ENCODE measurements around the gene MARCKS. TPM values are rescaled to one million over a fixed set of nuclear protein-coding genes. Genes with fewer than 3 reads are reported as not detected.

MARCKS gene
- total RNA-seq, 3 donors from 2014 or later (not counting 1 experiment from before 2014, with no cell fraction given): 2.1 to 9.2 (median 8.6) TPM

GRCh38 chr6:113837170-113837569 is 20.0 kb upstream of the MARCKS start:
- Histone ChIP-seq H3K27ac (ENCODE audit: low read length) (no peak overlapping the region), H3K4me3 (ENCODE audit: low read length) (no peak overlapping the region), H3K4me1 (ENCODE audit: control insufficient read depth, insufficient read depth, low read length) (no peaks in the 10 kb centered on the region), H3K9me3 (ENCODE audit: control insufficient read depth, insufficient read depth, low read length) (no peaks in the 10 kb centered on the region), H3K36me3 (ENCODE audit: control insufficient read depth, insufficient read depth, low read length) (no peaks in the 10 kb centered on the region), H3K27me3 (ENCODE audit: control insufficient read depth, insufficient read depth, low read length) (no peaks in the 10 kb centered on the region)
- H3K4me1 Mint-ChIP-seq: no peaks in the 10 kb centered on the region
- no peaks in the 10 kb centered on the region for H3K9me3 Mint-ChIP-seq
- intact Hi-C loops (cut with micrococcal nuclease): no loop called here
- WGBS (ENCODE audit: insufficient coverage): 88% methylated on average over 1 of the region's 2 CpGs
- DNase-seq (no peak), ATAC-seq (no peak)
- H3K27me3 Mint-ChIP-seq (ENCODE audit: low read depth in 2 of 2): peaks cover 0 to 5% of the 10 kb centered on the region in 2 donors
- no peak overlapping the region for H3K27ac Mint-ChIP-seq
- no peak for TF ChIP-seq CTCF (IDR thresholded peaks at IDR 0.05)
- H3K4me3 Mint-ChIP-seq: no peak overlapping the region
- no peaks in the 10 kb centered on the region for H3K36me3 Mint-ChIP-seq

- intact Hi-C loops (cut with micrococcal nuclease): no loop called here
- H3K4me1 ChIP-seq (ENCODE audit: control insufficient read depth, insufficient read depth, low read length): no peaks in the 10 kb centered on the region
- ATAC-seq (no peak), DNase-seq (no peak)
- H3K27ac ChIP-seq (ENCODE audit: low read length): no peak overlapping the region
- no peaks in the 10 kb centered on the region for H3K36me3 ChIP-seq (ENCODE audit: control insufficient read depth, insufficient read depth, low read length)
- H3K9me3 Mint-ChIP-seq: no peaks in the 10 kb centered on the region
- no peaks in the 10 kb centered on the region for H3K9me3 ChIP-seq (ENCODE audit: control insufficient read depth, insufficient read depth, low read length)
- H3K4me3 Mint-ChIP-seq: no peak overlapping the region
- TF ChIP-seq CTCF (IDR thresholded peaks at IDR 0.05): no peak
- 0% methylated on average over 1 of the region's 1 CpG for WGBS (ENCODE audit: insufficient coverage)
- H3K27ac Mint-ChIP-seq: no peak overlapping the region
- no peaks in the 10 kb centered on the region for H3K36me3 Mint-ChIP-seq
- H3K27me3 ChIP-seq (ENCODE audit: control insufficient read depth, insufficient read depth, low read length): no peaks in the 10 kb centered on the region
- H3K4me1 Mint-ChIP-seq: no peaks in the 10 kb centered on the region
- H3K4me3 ChIP-seq (ENCODE audit: low read length): no peak overlapping the region
- H3K27me3 Mint-ChIP-seq (ENCODE audit: low read depth in 2 of 2): peaks cover 8 to 18% of the 10 kb centered on the region in 2 donors
Observed at GRCh38 chr6:113842165-113842564, 15.0 kb upstream of the MARCKS start.

DNA sequence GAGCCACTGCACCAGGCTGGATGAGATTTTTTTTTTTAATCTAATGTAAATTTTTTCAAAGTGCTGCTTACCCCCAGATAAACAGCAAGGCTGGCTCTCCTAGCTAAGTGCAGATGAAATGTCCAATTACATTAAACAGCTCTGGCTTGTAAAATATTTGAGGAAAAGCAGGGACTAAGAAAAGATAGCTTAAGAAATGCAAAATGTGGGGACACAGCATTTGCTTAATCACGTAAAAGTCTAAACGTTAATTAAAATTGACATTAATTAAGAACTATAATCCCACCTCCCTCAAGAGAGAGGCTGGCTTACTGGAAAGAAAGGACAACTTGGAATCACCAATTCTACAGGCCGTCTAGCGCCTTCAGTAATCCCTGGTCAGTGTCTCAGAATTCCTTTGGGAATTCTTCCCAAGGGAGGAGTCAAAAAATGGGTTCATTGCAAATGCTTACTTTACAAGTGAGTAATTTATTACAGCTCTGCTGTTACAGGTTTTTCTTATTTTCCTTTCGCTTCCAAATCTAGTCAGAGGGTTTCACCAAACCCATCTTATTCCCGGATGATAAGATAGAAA is 13.6 kb upstream of the MARCKS start:
- no peak for DNase-seq
- no peak overlapping the region for H3K4me3 Mint-ChIP-seq
- ATAC-seq: no peak
- 100% methylated on average over 6 of the region's 6 CpGs for WGBS (ENCODE audit: insufficient coverage)
- TF ChIP-seq CTCF (IDR thresholded peaks at IDR 0.05): no peak
- no peaks in the 10 kb centered on the region for H3K9me3 Mint-ChIP-seq
- H3K27me3 Mint-ChIP-seq (ENCODE audit: low read depth in 2 of 2): peaks cover 15 to 29% of the 10 kb centered on the region in 2 donors
- H3K27ac Mint-ChIP-seq: no peak overlapping the region
- Histone ChIP-seq H3K4me1 (ENCODE audit: control insufficient read depth, insufficient read depth, low read length) (no peaks in the 10 kb centered on the region), H3K9me3 (ENCODE audit: control insufficient read depth, insufficient read depth, low read length) (no peaks in the 10 kb centered on the region), H3K4me3 (ENCODE audit: low read length) (no peak overlapping the region), H3K36me3 (ENCODE audit: control insufficient read depth, insufficient read depth, low read length) (no peaks in the 10 kb centered on the region), H3K27ac (ENCODE audit: low read length) (no peak overlapping the region), H3K27me3 (ENCODE audit: control insufficient read depth, insufficient read depth, low read length) (no peaks in the 10 kb centered on the region)
- H3K4me1 Mint-ChIP-seq: no peaks in the 10 kb centered on the region
- H3K36me3 Mint-ChIP-seq: no peaks in the 10 kb centered on the region
- intact Hi-C loops (cut with micrococcal nuclease): no loop called here

DNA sequence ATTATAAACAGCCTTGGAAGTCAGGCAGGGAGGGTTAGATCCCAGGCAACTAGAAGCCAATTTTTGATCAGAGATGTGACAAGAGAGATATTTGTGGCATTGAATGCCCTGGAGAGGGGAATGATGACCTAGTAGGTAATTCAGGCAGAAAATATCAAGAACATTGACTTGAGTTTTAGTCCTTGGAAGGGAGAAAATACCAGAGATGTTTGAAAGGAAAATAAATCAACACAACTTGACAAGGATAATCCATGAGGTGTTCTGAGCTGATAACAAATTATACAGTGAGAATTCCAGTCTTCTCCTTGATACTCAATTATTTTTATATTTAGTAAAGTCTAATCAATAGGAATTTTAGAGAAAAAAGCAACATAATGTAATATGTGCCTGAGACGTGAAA is 10.6 kb upstream of the MARCKS start:
- Mint-ChIP-seq H3K27me3 (ENCODE audit: low read depth in 2 of 2) (peaks cover 20 to 30% of the 10 kb centered on the region in 2 donors), H3K27ac (no peak overlapping the region), H3K36me3 (no peaks in the 10 kb centered on the region), H3K9me3 (no peaks in the 10 kb centered on the region), H3K4me3 (no peak overlapping the region), H3K4me1 (no peaks in the 10 kb centered on the region)
- no peak for ATAC-seq
- H3K27ac ChIP-seq (ENCODE audit: low read length): no peak overlapping the region
- no peaks in the 10 kb centered on the region for H3K9me3 ChIP-seq (ENCODE audit: control insufficient read depth, insufficient read depth, low read length)
- no peak for DNase-seq
- intact Hi-C loops (cut with micrococcal nuclease): no loop called here
- H3K36me3 ChIP-seq (ENCODE audit: control insufficient read depth, insufficient read depth, low read length): no peaks in the 10 kb centered on the region
- WGBS (ENCODE audit: insufficient coverage): 88% methylated on average over 1 of the region's 1 CpG
- no peaks in the 10 kb centered on the region for H3K4me1 ChIP-seq (ENCODE audit: control insufficient read depth, insufficient read depth, low read length)
- H3K27me3 ChIP-seq (ENCODE audit: control insufficient read depth, insufficient read depth, low read length): no peaks in the 10 kb centered on the region
- H3K4me3 ChIP-seq (ENCODE audit: low read length): no peak overlapping the region
- TF ChIP-seq CTCF (IDR thresholded peaks at IDR 0.05): no peak
